Neural progenitor cell (in vitro differentiated cells): ENCODE results near the gene DLL3. TPM values are rescaled to one million over a fixed set of nuclear protein-coding genes. Genes with fewer than 3 reads are reported as not detected.

ENCODE experiments used
- DNase-seq: peaks from one replicate; pipeline ENCODE4 v3.0.0-alpha.2; 2016; ENCODE audit warnings: low spot score
- H2AFZ ChIP-seq: fragments of 200-600 bp; sonication (generic); replicated peaks from 2 replicates; pipeline ENCODE4 v1.6.1; 2016; ENCODE audit warnings: antibody characterized with exemption
- H3F3A ChIP-seq: fragments of 200-600 bp; sonication (generic); 2 replicates; pipeline ENCODE4 v1.6.1; 2016; ENCODE audit warnings: antibody characterized with exemption, low read depth
- H3K27ac ChIP-seq: fragments of 200-600 bp; sonication (generic); 2 replicates; pipeline ENCODE4 v1.5.1; 2016; ENCODE audit warnings: mild to moderate bottlenecking
- H3K27me3 ChIP-seq: fragments of 200-600 bp; sonication (generic); 2 replicates; pipeline ENCODE4 v1.6.1; 2016; ENCODE audit warnings: mild to moderate bottlenecking, moderate library complexity
- H3K36me3 ChIP-seq: fragments of 200-600 bp; sonication (generic); 2 replicates; pipeline ENCODE4 v1.5.1; 2016
- H3K4me1 ChIP-seq: fragments of 200-600 bp; sonication (generic); 2 replicates; pipeline ENCODE4 v1.6.1; 2016; ENCODE audit warnings: mixed run types
- H3K4me2 ChIP-seq: fragments of 200-600 bp; sonication (generic); 2 replicates; pipeline ENCODE4 v1.6.1; 2016
- H3K4me3 ChIP-seq: fragments of 200-600 bp; sonication (generic); 2 replicates; pipeline ENCODE4 v1.5.1; 2016
- H3K79me2 ChIP-seq: fragments of 200-600 bp; sonication (generic); 2 replicates; pipeline ENCODE4 v1.6.1; 2016; ENCODE audit warnings: low read depth
- H3K9ac ChIP-seq: fragments of 200-600 bp; sonication (generic); 2 replicates; pipeline ENCODE4 v1.6.1; 2016
- H3K9me3 ChIP-seq: fragments of 200-600 bp; sonication (generic); 2 replicates; pipeline ENCODE4 v1.5.1; 2016; ENCODE audit warnings: low read depth
- H4K20me1 ChIP-seq: fragments of 200-600 bp; sonication (generic); 2 replicates; pipeline ENCODE4 v1.6.1; 2016; ENCODE audit warnings: low read depth
- H3K27ac Mint-ChIP-seq: 3 replicates; pipeline ENCODE4 v1.8.0; 2021; ENCODE audit warnings: mixed read lengths
- H3K27me3 Mint-ChIP-seq: 2 replicates; pipeline ENCODE4 v1.8.0; 2022; ENCODE audit warnings: low read depth, mild to moderate bottlenecking, inconsistent platforms, moderate library complexity, mixed read lengths; ENCODE audit not compliant: insufficient read depth
- H3K36me3 Mint-ChIP-seq: 3 replicates; pipeline ENCODE4 v1.8.0; 2021; ENCODE audit warnings: mixed read lengths
- H3K4me1 Mint-ChIP-seq: 3 replicates; pipeline ENCODE4 v1.8.0; 2021; ENCODE audit warnings: mixed read lengths
- H3K4me3 Mint-ChIP-seq: 3 replicates; pipeline ENCODE4 v1.8.0; 2021; ENCODE audit warnings: mild to moderate bottlenecking, moderate library complexity, mixed read lengths
- H3K9me3 Mint-ChIP-seq: 3 replicates; pipeline ENCODE4 v1.8.0; 2020; ENCODE audit warnings: mixed read lengths
- CTCF ChIP-seq: fragments of 200-600 bp; sonication (generic); IDR thresholded peaks from 2 replicates; pipeline ENCODE4 v1.5.1; 2017; ENCODE audit warnings: antibody characterized with exemption, mild to moderate bottlenecking
- EZH2 ChIP-seq: fragments of 200-600 bp; sonication (generic); IDR thresholded peaks from 2 replicates; pipeline ENCODE4 v1.6.1; 2017; ENCODE audit warnings: antibody characterized with exemption, mild to moderate bottlenecking, moderate library complexity
- EZH2phosphoT487 ChIP-seq: fragments of 200-600 bp; sonication (generic); IDR thresholded peaks from 2 replicates; pipeline ENCODE4 v1.6.1; 2017; ENCODE audit warnings: antibody characterized with exemption
- total RNA-seq: library from RNA; depleted of rRNA; stranded (reverse); fragments of >200 nt; gene quantifications from 2 replicates; pipeline ENCODE4 v1.2.3, GENCODE V29; 2015; ENCODE audit warnings: low replicate concordance

DLL3 gene
- total RNA-seq, 1 donor from 2014 or later = 0.37 TPM

GRCh38 chr19:39515551-39516191, 16.9 kb downstream of the DLL3 start:
- Histone ChIP-seq H3K79me2 (peaks cover 14% of the 10 kb centered on the region), H3K4me1 (peaks cover 4% of the 10 kb centered on the region), H3K27me3 (peaks cover 42% of the 10 kb centered on the region), H3F3A (peaks cover 31% of the 10 kb centered on the region), H3K4me2 (peak overlapping the region; percentile 95), H3K9me3 (no peaks in the 10 kb centered on the region), H3K27ac (no peak overlapping the region), H3K4me3 (peak overlapping the region; percentile 94), H4K20me1 (peaks cover 4% of the 10 kb centered on the region), H3K36me3 (no peaks in the 10 kb centered on the region), H2AFZ (peak overlapping the region; percentile 95), H3K9ac (peak overlapping the region; percentile 47)
- no peak overlapping the region for H3K27ac Mint-ChIP-seq
- peak; percentile 61 for DNase-seq
- H3K27me3 Mint-ChIP-seq = peaks cover 56% of the 10 kb centered on the region
- H3K9me3 Mint-ChIP-seq = peaks cover 3% of the 10 kb centered on the region
- no peaks in the 10 kb centered on the region for H3K36me3 Mint-ChIP-seq
- no peak for TF ChIP-seq EZH2
- no peak for TF ChIP-seq EZH2phosphoT487
- TF ChIP-seq CTCF = no peak
- H3K4me3 Mint-ChIP-seq = peak overlapping the region; percentile 83
- peaks cover 21% of the 10 kb centered on the region for H3K4me1 Mint-ChIP-seq

DNA sequence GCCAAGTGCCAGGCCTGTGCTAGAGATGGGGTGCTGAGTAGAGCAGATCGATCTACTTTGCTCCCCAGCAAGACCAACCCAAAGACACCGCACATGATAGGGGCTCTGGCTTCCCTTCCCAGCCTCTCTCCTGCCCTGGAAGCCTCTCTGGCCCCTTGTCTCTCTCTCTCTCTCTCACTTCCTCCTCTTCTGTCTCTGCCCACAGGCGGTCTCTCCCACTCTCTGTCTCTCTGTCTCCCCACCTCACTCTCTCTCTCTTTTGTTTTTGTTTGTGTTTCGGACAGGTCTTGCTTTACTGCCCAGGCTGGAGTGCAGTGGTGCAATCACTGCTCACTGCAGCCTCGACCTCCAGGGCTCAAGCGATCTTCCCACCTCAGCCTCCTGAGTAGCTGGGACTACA, 17.5 kb downstream of the DLL3 start:
- Histone ChIP-seq H3K9ac (peak overlapping the region; percentile 47), H3K27me3 (peaks cover 42% of the 10 kb centered on the region), H4K20me1 (peaks cover 4% of the 10 kb centered on the region), H2AFZ (peak overlapping the region; percentile 95), H3K36me3 (no peaks in the 10 kb centered on the region), H3K4me2 (peak overlapping the region; percentile 95), H3K79me2 (peaks cover 14% of the 10 kb centered on the region), H3F3A (peaks cover 31% of the 10 kb centered on the region), H3K27ac (no peak overlapping the region), H3K4me1 (peaks cover 4% of the 10 kb centered on the region), H3K9me3 (no peaks in the 10 kb centered on the region), H3K4me3 (peak overlapping the region; percentile 94)
- Mint-ChIP-seq H3K4me1 (peaks cover 21% of the 10 kb centered on the region), H3K27ac (no peak overlapping the region), H3K9me3 (peaks cover 3% of the 10 kb centered on the region), H3K27me3 (peaks cover 56% of the 10 kb centered on the region), H3K4me3 (peak overlapping the region; percentile 83), H3K36me3 (no peaks in the 10 kb centered on the region)
- no peak for DNase-seq
- TF ChIP-seq EZH2 = no peak

- Histone ChIP-seq H3K36me3 (no peaks in the 10 kb centered on the region), H3K9me3 (no peaks in the 10 kb centered on the region), H2AFZ (no peak overlapping the region), H3K9ac (no peak overlapping the region), H3K4me3 (no peak overlapping the region), H4K20me1 (peaks cover 4% of the 10 kb centered on the region), H3K4me2 (no peak overlapping the region), H3K27me3 (peaks cover 42% of the 10 kb centered on the region), H3F3A (peaks cover 31% of the 10 kb centered on the region), H3K27ac (no peak overlapping the region), H3K79me2 (peaks cover 14% of the 10 kb centered on the region), H3K4me1 (peaks cover 4% of the 10 kb centered on the region)
- Mint-ChIP-seq H3K4me3 (peak overlapping the region; percentile 69), H3K4me1 (peaks cover 21% of the 10 kb centered on the region), H3K36me3 (no peaks in the 10 kb centered on the region), H3K9me3 (peaks cover 3% of the 10 kb centered on the region), H3K27me3 (peaks cover 51% of the 10 kb centered on the region), H3K27ac (no peak overlapping the region)
- TF ChIP-seq EZH2 (no peak), EZH2phosphoT487 (no peak), CTCF (no peak)
- DNase-seq = no peak
Measured at GRCh38 chr19:39517432-39517831, 18.7 kb downstream of the DLL3 start.

- H3K79me2 ChIP-seq = peaks cover 14% of the 10 kb centered on the region
- peaks cover 31% of the 10 kb centered on the region for H3F3A ChIP-seq
- TF ChIP-seq EZH2phosphoT487 (no peak), EZH2 (no peak), CTCF (no peak)
- no peak overlapping the region for H3K4me3 ChIP-seq
- no peaks in the 10 kb centered on the region for H3K9me3 ChIP-seq
- H3K4me1 ChIP-seq = peaks cover 4% of the 10 kb centered on the region
- Mint-ChIP-seq H3K4me3 (no peak overlapping the region), H3K4me1 (peaks cover 21% of the 10 kb centered on the region), H3K9me3 (peaks cover 3% of the 10 kb centered on the region), H3K27me3 (peaks cover 43% of the 10 kb centered on the region), H3K27ac (no peak overlapping the region), H3K36me3 (no peaks in the 10 kb centered on the region)
- peaks cover 34% of the 10 kb centered on the region for H3K27me3 ChIP-seq
- H3K27ac ChIP-seq = peak overlapping the region; percentile 53
- peak overlapping the region; percentile 3 for H3K4me2 ChIP-seq
- H2AFZ ChIP-seq = no peak overlapping the region
- H4K20me1 ChIP-seq = peaks cover 4% of the 10 kb centered on the region
- no peak for DNase-seq
- no peaks in the 10 kb centered on the region for H3K36me3 ChIP-seq
- no peak overlapping the region for H3K9ac ChIP-seq
Measured at GRCh38 chr19:39518458-39518857, 19.7 kb downstream of the DLL3 start.
